Gastroesophageal sphincter (tissue), 3 donors: ENCODE data around the gene UBXN10.

ENCODE experiments used
- POLR2A ChIP-seq, 2 donors: fragments of 450-650 bp; IDR thresholded peaks; one replicate each; pipeline ENCODE4 v1.6.1; 2017; ENCODE audit warnings: antibody characterized with exemption in 2 of 2, mild to moderate bottlenecking in 2 of 2, moderate library complexity in 1 of 2
- TF ChIP-seq, protein P1 (sequence below), 4 experiments: fragments of 200-600 bp in 2 of 4; fragments of 450-650 bp in 2 of 4; sonication (generic) in 1 of 4; IDR thresholded peaks; one replicate each; pipeline ENCODE4 v1.5.1; 2017 to 2019; ENCODE audit warnings: antibody characterized with exemption in 4 of 4, mild to moderate bottlenecking in 2 of 4, moderate library complexity in 2 of 4

DNA sequence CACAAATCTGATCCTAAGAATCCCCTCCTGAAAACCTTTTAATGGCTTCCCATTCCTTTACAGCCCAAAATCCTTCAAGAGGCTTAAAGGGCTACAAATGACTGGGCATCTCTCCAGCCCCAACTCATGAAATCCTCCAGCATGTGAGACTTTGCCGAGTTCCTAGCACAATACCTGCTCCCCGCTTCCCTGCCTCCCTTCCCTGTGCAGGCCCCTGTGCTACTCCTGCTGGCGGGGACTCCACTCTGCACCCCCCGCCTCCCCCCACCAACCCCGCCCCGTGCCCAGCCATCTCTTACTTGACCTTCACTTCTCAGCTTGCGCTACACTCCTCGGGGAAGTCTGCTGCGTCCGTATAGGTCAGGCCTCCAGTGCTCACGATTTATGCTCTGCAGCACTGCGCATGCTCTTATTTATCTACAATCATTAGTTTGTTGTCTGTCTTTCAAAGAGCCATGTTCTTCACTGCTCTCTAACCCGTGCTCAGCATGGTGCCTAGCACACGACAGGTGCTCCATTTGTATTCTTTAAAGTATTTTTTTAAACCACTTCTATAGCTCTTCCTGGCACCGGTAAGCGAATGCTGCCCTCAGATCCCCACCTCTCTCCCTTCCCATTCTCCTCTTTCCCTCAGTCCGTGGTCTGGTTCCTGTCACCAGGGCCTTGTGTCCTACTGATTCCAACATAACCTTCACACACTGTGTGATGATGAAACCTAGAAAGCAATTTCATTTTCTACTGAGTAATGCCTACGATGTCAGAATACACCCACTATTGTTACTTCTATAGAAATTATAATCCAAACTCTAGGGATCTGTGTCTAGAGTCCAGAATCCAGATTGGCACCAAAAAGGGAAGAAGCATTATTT lies 37.9 kb downstream of the UBXN10 start:
- no peak for TF ChIP-seq POLR2A (IDR thresholded peaks at IDR 0.05)
- TF ChIP-seq, protein P1, sequence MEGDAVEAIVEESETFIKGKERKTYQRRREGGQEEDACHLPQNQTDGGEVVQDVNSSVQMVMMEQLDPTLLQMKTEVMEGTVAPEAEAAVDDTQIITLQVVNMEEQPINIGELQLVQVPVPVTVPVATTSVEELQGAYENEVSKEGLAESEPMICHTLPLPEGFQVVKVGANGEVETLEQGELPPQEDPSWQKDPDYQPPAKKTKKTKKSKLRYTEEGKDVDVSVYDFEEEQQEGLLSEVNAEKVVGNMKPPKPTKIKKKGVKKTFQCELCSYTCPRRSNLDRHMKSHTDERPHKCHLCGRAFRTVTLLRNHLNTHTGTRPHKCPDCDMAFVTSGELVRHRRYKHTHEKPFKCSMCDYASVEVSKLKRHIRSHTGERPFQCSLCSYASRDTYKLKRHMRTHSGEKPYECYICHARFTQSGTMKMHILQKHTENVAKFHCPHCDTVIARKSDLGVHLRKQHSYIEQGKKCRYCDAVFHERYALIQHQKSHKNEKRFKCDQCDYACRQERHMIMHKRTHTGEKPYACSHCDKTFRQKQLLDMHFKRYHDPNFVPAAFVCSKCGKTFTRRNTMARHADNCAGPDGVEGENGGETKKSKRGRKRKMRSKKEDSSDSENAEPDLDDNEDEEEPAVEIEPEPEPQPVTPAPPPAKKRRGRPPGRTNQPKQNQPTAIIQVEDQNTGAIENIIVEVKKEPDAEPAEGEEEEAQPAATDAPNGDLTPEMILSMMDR (IDR thresholded peaks at IDR 0.05): no peak
